Pancreas (tissue), 10 donors: Measurements from ENCODE around the gene UBE2F. TPM values are rescaled to one million over a fixed set of nuclear protein-coding genes. Genes with fewer than 3 reads are reported as not detected.
"Not testable (repeated sequence)": the region's sequence is repeated elsewhere in the genome, so short reads cannot be mapped to it uniquely, and the experiment has no call there.

ENCODE experiments used
- ATAC-seq, 4 donors: fragments of 200-7000 bp; cut with Tn5 transposase; one replicate each; pipeline versions ENCODE4 v1.8.0 to v1.9.1; 2020; ENCODE audit warnings: mild to moderate bottlenecking in 4 of 4, moderate library complexity in 4 of 4
- DNase-seq, 6 donors: peaks; one replicate each; pipeline ENCODE4 v3.0.0-alpha.2; 2020
- FAIRE-seq: peaks from 2 replicates; lab custom pipeline; 2012; peaks lifted over from hg19 to GRCh38; lab: Jason Lieb, UNC
- H3K27ac ChIP-seq, 4 donors: fragments of 200-600 bp; sonication (generic); 1 replicate in 3 of 4; 2 replicates in 1 of 4; pipeline versions ENCODE4 v1.5.0 to v1.8.0; 2020
- H3K27me3 ChIP-seq, 4 donors: fragments of 200-600 bp; one replicate each; pipeline ENCODE4 v1.8.0; 2021
- H3K36me3 ChIP-seq, 3 donors: fragments of 200-600 bp; sonication (generic) in 1 of 3; one replicate each; pipeline versions ENCODE4 v1.5.0 to v1.8.0; 2020 to 2021
- H3K4me1 ChIP-seq, 3 donors: fragments of 200-600 bp; one replicate each; pipeline ENCODE4 v1.8.0; 2021
- H3K4me3 ChIP-seq, 4 donors: fragments of 200-600 bp; sonication (generic) in 2 of 4; one replicate each; pipeline versions ENCODE4 v1.5.0 to v1.8.0; 2020 to 2021
- H3K9me3 ChIP-seq, 4 donors: fragments of 200-600 bp; one replicate each; pipeline ENCODE4 v1.8.0; 2021
- WGBS, 2 donors: extraction: QIAGEN DNeasy Blood & Tissue Kit; methylation state at CpG; one replicate each; pipeline ENCODE4 v1.1.7; 2013; 5-methylcytosine and 5-hydroxymethylcytosine counted together
- intact Hi-C, 3 donors: fragments of 100-400 bp; cut with DNase I; formaldehyde crosslinking; loops; one replicate each; pipeline versions ENCODE4 v1.11.1 to v1.14.2; 2022
- polyA plus RNA-seq, 2 donors: library from polyadenylated mRNA; stranded (reverse); fragments of 200-250 nt; gene quantifications; one replicate each; pipeline ENCODE4 v1.2.3, GENCODE V29; 2013
- total RNA-seq, 6 donors: library from RNA; stranded (reverse); fragmentation: NEBNext Ultra II Directional in 4 of 6; extraction: Animal tissue kit (Norgen Biotek cat#: 25700) in 4 of 6; gene quantifications; one replicate each; pipeline versions ENCODE4 v1.2.1 to v1.2.4, GENCODE V29; 2021 to 2023
- TF ChIP-seq, protein P1 (sequence below), 4 donors: fragments of 200-600 bp; sonication (generic) in 3 of 4; IDR thresholded peaks; one replicate each; pipeline versions ENCODE4 v1.5.0 to v1.8.0; 2021; ENCODE audit warnings: antibody characterized with exemption in 4 of 4
- donor health status: healthy with polysubstance abuse.
- donor health status: DM: no; HTN: no; CAD: no; lungs with moderate emphysema.
- donor health status: DM: no; HTN: no; CAD: no.
- donor health status: control.
- donor health status: control.
- donor health status: Bipolar disorder and iron deficiency.
- donor health status: DM: yes; HTN: yes; CAD: no.
- donor health status: DM: no; HTN: no; CAD: no.
- donor health status: DM: no; HTN: no; CAD: no.
- donor health status: DM: yes; HTN: yes; CAD: no.

UBE2F gene
- total and polyA plus RNA-seq, 8 donors, result 32.4 to 51.7 (median 40.4) TPM

DNA sequence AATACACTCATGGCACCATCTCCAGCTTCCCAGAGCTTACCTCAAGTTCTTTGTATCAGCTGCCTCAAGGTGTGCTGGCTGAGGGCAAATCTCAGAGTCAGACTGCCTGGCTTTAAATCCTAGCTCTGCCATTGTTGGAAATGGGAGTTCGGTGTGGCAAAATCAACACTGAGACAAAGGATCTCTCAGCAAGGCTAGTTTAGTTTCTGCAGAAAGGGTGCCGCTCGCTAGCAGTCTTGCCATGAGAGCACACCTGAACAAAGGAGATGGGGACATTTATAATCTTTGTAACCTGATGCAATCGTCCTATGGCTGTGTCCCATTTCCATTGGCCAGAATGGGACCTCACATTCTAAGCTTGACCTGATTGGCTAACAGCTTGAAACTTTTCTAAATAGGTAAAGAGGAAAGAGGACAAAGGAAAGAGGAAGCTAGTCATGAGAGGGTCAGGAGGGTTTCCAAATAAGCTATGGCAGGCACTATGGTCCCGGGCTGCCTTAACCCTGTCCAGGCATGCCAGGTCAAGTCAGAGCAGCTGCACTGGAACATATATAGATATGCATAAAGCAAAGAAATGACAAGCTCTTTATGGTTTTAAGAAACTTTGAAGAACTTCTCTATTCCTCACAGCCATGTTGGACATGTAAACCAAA, 4.3 kb upstream of the UBE2F start:
- 86 to 87% methylated on average over 5 of the region's 5 CpGs for WGBS, 2 donors
- FAIRE-seq (no peak), ATAC-seq (no peak), DNase-seq (no peak)
- no peak overlapping the region for H3K4me3 ChIP-seq
- H3K4me1 ChIP-seq, result peaks cover 6 to 11% (median 8%) of the 10 kb centered on the region in 3 donors
- peak overlapping the region; percentile 65 to 86 (median 81) for H3K27ac ChIP-seq
- intact Hi-C loops, result no loop called here
- TF ChIP-seq, protein P1, sequence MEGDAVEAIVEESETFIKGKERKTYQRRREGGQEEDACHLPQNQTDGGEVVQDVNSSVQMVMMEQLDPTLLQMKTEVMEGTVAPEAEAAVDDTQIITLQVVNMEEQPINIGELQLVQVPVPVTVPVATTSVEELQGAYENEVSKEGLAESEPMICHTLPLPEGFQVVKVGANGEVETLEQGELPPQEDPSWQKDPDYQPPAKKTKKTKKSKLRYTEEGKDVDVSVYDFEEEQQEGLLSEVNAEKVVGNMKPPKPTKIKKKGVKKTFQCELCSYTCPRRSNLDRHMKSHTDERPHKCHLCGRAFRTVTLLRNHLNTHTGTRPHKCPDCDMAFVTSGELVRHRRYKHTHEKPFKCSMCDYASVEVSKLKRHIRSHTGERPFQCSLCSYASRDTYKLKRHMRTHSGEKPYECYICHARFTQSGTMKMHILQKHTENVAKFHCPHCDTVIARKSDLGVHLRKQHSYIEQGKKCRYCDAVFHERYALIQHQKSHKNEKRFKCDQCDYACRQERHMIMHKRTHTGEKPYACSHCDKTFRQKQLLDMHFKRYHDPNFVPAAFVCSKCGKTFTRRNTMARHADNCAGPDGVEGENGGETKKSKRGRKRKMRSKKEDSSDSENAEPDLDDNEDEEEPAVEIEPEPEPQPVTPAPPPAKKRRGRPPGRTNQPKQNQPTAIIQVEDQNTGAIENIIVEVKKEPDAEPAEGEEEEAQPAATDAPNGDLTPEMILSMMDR (IDR thresholded peaks at IDR 0.05), result no peak
- H3K27me3 ChIP-seq, result no peaks in the 10 kb centered on the region
- no peaks in the 10 kb centered on the region for H3K9me3 ChIP-seq
- no peaks in the 10 kb centered on the region for H3K36me3 ChIP-seq

DNA sequence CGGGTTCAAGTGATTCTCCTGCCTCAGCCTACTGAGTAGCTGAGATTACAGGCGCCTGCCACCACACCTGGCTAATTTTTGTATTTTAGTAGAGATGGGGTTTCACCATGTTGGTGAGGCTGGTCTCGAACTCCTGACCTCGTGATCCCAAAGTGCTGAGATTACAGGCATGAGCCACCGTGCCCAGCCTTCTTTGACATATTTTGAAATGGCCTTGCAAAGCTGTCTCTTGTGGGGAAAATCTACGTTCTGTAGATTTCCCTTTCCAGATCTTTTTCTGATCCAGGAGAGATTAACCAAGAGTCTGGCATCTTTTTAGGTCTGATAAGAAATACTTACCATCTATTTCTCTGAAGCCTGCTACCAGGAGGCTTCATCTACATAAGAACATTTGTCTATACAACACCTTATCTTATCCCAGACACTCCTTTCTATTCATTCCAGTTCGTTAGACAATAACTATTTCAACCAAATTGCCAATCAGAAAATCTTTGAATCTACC, 3.3 kb upstream of the UBE2F start:
- intact Hi-C loops, H3K9me3 ChIP-seq, H3K27ac ChIP-seq, DNase-seq, H3K27me3 ChIP-seq, ATAC-seq, H3K4me3 ChIP-seq, FAIRE-seq, H3K36me3 ChIP-seq: not testable (repeated sequence)
- H3K4me1 ChIP-seq, result peaks cover 8 to 15% (median 13%) of the 10 kb centered on the region in 3 donors
- WGBS, 2 donors, result 88 to 89% methylated on average over 7 of the region's 7 CpGs

- FAIRE-seq (no peak), DNase-seq (no peak), ATAC-seq (no peak)
- TF ChIP-seq, protein P1 (IDR thresholded peaks at IDR 0.05), result no peak
- intact Hi-C loops, result no loop called here
- Histone ChIP-seq H3K36me3 (no peaks in the 10 kb centered on the region), H3K9me3 (no peaks in the 10 kb centered on the region), H3K4me1 (peaks cover 14 to 21% (median 19%) of the 10 kb centered on the region in 3 donors), H3K27me3 (no peaks in the 10 kb centered on the region), H3K4me3 (no peak overlapping the region), H3K27ac (no peak overlapping the region)
- WGBS, 2 donors, result 90 to 94% methylated on average over 7 of the region's 7 CpGs
Measured at GRCh38 chr2:237964194-237964577, 2.6 kb upstream of the UBE2F start.

GRCh38 chr2:237964578-237965404, 2.0 kb upstream of the UBE2F start:
- intact Hi-C loops, result no loop called here
- Histone ChIP-seq H3K4me1 (peaks cover 17 to 27% (median 19%) of the 10 kb centered on the region in 3 donors), H3K27ac (peak overlapping the region in 1 of 4 donors; percentile 57), H3K9me3 (no peaks in the 10 kb centered on the region), H3K36me3 (no peaks in the 10 kb centered on the region), H3K4me3 (no peak overlapping the region), H3K27me3 (no peaks in the 10 kb centered on the region)
- DNase-seq (peak in 1 of 6 donors; percentile 40), FAIRE-seq (no peak), ATAC-seq (no peak)
- TF ChIP-seq, protein P1 (IDR thresholded peaks at IDR 0.05), result no peak
- WGBS, 2 donors, result 67 to 68% methylated on average over 11 of the region's 11 CpGs

GRCh38 chr2:237965844-237966243, 970 bp upstream of the UBE2F start:
- H3K36me3 ChIP-seq, intact Hi-C loops, ATAC-seq, FAIRE-seq, H3K27me3 ChIP-seq, DNase-seq, H3K9me3 ChIP-seq: not testable (repeated sequence)
- Histone ChIP-seq H3K27ac (peak overlapping the region in 1 of 4 donors; percentile 55), H3K4me1 (peaks cover 16 to 28% (median 19%) of the 10 kb centered on the region in 3 donors), H3K4me3 (peak overlapping the region in 1 of 4 donors; percentile 82)
- WGBS, 2 donors, result 76 to 79% methylated on average over 13 of the region's 13 CpGs
